ENCODE data around the gene CEP41. TPM values are rescaled to one million over a fixed set of nuclear protein-coding genes. Genes with fewer than 3 reads are reported as not detected.

CEP41 gene
- total RNA-seq, 1 donor, result 21.6 TPM

DNA sequence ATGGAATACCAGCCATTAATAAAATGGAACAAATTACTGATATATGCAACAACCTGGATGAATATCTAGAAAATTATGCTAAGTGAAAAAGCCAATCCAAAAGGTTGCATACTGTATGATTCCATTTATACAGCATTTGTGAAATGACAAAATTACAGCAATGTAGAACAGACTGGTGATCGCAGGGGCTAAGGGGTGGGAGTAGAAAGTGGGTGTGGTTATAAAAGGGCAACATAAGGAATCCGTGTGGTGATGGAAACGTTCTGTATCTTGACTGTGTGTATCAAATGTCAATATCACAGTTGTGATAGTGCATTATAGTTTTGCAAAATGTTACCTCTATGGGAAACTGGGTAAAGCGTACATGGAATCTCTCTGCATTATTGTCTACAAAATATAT is 15.0 kb downstream of the CEP41 start:
- no peak for TF ChIP-seq CTCF (IDR thresholded peaks at IDR 0.05; ENCODE audit: insufficient read depth, low read length)
- H3K4me3 ChIP-seq (ENCODE audit: low read depth, low read length), result no peak overlapping the region
- DNase-seq (ENCODE audit: low read depth), result no peak

DNA sequence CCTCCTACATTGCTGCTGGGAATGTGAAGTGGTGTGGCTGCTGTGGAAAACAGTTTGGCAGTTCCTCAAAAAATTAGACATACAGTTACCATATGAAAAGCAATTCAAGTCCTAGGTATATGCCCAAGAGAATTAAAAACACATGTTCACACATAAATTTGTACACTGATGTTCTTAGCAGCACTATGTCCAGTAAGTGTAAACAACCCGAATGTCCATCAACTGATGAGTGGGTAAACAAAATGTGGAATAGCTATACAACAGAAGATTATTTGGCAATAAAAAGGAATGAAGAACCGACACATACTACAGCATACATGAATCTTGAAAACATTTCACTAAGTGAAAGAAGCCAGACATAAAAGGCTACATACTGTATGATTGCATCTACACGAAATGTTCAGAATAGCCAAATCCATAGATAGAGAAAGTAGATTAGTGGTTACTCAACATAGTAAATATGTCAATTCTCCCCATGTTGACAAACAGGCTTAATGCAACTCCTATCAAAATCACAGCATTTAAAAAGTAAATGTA is 17.2 kb downstream of the CEP41 start:
- DNase-seq (ENCODE audit: low read depth), result no peak
- TF ChIP-seq CTCF (IDR thresholded peaks at IDR 0.05; ENCODE audit: insufficient read depth, low read length), result no peak
- H3K4me3 ChIP-seq (ENCODE audit: low read depth, low read length), result no peak overlapping the region

GRCh38 chr7:130421684-130422083 is 19.1 kb downstream of the CEP41 start:
- no peak for TF ChIP-seq CTCF (IDR thresholded peaks at IDR 0.05; ENCODE audit: insufficient read depth, low read length)
- peak; percentile 66 for DNase-seq (ENCODE audit: low read depth)
- H3K4me3 ChIP-seq (ENCODE audit: low read depth, low read length), result no peak overlapping the region

DNA sequence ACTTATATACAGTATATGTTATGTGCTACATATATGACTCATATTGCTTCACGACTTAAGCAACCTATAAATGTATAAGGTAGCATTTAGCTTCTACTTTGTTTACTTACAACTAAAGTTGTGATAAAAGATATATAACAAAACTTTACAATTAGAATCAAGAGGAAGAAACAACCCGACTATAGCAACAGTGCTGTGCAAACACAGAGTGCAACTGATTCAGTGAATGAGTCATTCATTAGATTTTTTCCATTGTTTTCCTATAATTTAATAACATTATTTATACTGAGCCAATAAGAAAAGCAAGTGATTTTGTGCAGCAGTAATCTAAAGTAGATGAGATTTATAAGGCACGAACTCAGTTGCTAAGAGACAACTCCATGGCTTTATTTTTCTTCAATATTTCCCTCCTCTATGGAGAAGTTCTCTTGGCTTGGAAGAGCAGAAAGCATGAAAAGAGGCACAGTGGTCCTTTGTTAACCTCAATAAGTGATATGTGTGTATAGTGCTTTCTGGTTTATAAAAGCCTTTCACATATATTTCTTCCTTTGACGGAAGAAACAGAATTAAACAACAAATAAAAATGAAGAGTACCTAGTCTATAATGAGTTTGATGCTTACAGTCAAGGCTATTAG is 19.8 kb downstream of the CEP41 start:
- peak; percentile 34 for DNase-seq (ENCODE audit: low read depth)
- no peak for TF ChIP-seq CTCF (IDR thresholded peaks at IDR 0.05; ENCODE audit: insufficient read depth, low read length)
- H3K4me3 ChIP-seq (ENCODE audit: low read depth, low read length), result no peak overlapping the region

DNA sequence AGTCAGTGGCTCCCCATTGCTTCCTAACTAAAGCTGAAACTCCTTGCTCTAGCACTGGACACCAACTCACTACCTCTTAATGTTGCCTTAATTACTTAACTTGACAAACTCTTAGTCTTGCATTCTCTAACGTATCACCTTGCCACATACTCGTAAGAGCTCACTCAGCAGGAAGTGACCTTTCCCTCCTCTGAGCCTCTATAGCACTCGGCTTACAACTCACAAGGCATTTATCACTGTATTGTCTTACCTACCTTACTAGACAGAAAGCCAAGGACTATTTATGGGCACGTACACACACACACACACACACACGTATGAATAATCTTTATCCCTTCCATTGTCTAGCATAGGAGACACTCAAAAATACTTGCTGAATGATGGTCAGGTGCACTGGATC is 21.2 kb downstream of the CEP41 start:
- H3K4me3 ChIP-seq (ENCODE audit: low read depth, low read length), result no peak overlapping the region
- DNase-seq (ENCODE audit: low read depth), result no peak
- no peak for TF ChIP-seq CTCF (IDR thresholded peaks at IDR 0.05; ENCODE audit: insufficient read depth, low read length)

DNA sequence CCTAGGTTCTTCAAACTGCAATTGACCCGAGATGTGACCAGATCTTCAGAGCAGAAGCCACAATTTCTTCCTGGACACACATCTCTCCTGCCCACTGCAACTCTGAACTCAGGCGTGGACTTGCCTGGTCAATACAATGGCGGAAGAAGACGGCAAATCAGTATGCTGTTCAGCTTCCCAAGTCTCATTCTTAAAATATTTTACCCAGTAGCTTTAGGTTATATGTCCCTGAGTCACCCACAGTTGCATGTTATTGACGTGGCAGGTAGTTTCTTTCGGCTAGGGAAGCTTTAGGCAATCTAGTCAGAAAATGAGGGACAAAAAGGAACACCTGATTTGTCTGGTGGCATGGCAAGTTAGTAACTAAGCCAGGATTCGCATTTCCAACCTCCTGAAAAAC is 22.5 kb downstream of the CEP41 start:
- no peak for DNase-seq (ENCODE audit: low read depth)

More for the DNA sequence above, 22.5 kb downstream of the CEP41 start:
- no peak for TF ChIP-seq CTCF (IDR thresholded peaks at IDR 0.05; ENCODE audit: insufficient read depth, low read length)
- H3K4me3 ChIP-seq (ENCODE audit: low read depth, low read length), result no peak overlapping the region
